ENCODE results near the gene PSMD9. TPM values are rescaled to one million over a fixed set of nuclear protein-coding genes. Genes with fewer than 3 reads are reported as not detected.
"Not testable (repeated sequence)": the region's sequence is repeated elsewhere in the genome, so short reads cannot be mapped to it uniquely, and the experiment has no call there.

Gene PSMD9
- total RNA-seq, 2 donors from 2014 or later: 41.4 to 50.9 TPM

DNA sequence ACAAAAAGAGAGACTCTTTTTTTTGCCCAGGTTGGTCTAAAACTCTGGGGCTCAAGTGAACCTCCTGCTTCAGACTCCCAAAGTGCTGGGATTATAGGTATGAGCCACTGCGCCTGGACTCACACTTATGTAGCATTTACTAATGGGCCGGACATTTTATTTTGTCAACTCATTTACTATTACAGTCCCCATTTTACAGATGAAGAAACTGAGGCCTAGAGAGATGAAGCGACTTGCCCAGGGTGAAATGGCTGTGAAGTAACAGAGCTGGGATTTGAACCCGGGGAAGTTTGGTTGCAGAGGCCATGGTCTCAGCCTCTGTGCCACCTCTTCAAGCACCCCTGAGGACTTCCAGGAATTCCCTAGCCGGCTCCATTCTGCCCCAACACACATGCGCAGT, 39.4 kb upstream of the PSMD9 start:
- H3K27me3 Mint-ChIP-seq (ENCODE audit: insufficient read depth): no peaks in the 10 kb centered on the region
- no peaks in the 10 kb centered on the region for H3K36me3 Mint-ChIP-seq (ENCODE audit: low read depth)
- WGBS, 2 experiments (ENCODE audit: insufficient coverage in 1 of 2, insufficient read length in 1 of 2): 94 to 100% methylated on average over 5 to 6 of the region's 6 CpGs
- TF ChIP-seq, protein P1, sequence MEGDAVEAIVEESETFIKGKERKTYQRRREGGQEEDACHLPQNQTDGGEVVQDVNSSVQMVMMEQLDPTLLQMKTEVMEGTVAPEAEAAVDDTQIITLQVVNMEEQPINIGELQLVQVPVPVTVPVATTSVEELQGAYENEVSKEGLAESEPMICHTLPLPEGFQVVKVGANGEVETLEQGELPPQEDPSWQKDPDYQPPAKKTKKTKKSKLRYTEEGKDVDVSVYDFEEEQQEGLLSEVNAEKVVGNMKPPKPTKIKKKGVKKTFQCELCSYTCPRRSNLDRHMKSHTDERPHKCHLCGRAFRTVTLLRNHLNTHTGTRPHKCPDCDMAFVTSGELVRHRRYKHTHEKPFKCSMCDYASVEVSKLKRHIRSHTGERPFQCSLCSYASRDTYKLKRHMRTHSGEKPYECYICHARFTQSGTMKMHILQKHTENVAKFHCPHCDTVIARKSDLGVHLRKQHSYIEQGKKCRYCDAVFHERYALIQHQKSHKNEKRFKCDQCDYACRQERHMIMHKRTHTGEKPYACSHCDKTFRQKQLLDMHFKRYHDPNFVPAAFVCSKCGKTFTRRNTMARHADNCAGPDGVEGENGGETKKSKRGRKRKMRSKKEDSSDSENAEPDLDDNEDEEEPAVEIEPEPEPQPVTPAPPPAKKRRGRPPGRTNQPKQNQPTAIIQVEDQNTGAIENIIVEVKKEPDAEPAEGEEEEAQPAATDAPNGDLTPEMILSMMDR (conservative IDR thresholded peaks at IDR 0.05): no peak
- DNase-seq: no peak
- no peak overlapping the region for H3K27ac ChIP-seq (ENCODE audit: low read depth, low read length)
- no peak overlapping the region for H3K4me3 ChIP-seq (ENCODE audit: low read length)
- no peaks in the 10 kb centered on the region for H3K4me1 ChIP-seq (ENCODE audit: control insufficient read depth, insufficient read depth, low read length)
- no peak overlapping the region for H3K4me3 Mint-ChIP-seq
- H3K36me3 ChIP-seq (ENCODE audit: control insufficient read depth, insufficient read depth, low read length): no peaks in the 10 kb centered on the region
- no peak overlapping the region for H3K27ac Mint-ChIP-seq
- H3K9ac ChIP-seq (ENCODE audit: extremely low read depth, low read length, poor library complexity, severe bottlenecking): no peak overlapping the region
- H3K4me1 Mint-ChIP-seq: no peaks in the 10 kb centered on the region
- H3K9me3 Mint-ChIP-seq: no peaks in the 10 kb centered on the region
- H3K27me3 ChIP-seq (ENCODE audit: control insufficient read depth, insufficient read depth, low read length, poor library complexity, severe bottlenecking): no peaks in the 10 kb centered on the region
- no peaks in the 10 kb centered on the region for H3K9me3 ChIP-seq (ENCODE audit: control insufficient read depth, low read length)

DNA sequence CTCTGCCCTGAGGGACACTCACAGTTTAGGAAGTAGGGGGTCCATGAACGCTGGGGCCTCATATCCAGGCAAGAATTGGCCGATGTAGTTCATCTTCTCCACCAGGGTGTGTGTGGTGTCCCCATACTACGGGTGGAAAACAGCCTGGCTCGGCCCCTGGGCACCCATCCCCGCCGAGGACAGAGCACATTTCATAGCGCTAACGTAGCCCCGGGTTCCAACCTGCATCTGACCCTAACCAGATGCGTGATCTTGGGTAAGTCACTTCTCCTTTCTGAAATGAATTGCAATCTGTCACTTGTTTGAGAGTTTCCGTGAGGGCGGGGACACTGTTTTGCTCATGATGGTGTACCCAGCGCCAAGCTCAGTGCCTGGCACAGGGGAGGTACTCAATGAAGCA, 38.9 kb upstream of the PSMD9 start:
- WGBS, 2 experiments (ENCODE audit: insufficient coverage in 1 of 2, insufficient read length in 1 of 2): 86 to 88% methylated on average over 11 to 13 of the region's 13 CpGs
- H3K36me3 ChIP-seq (ENCODE audit: control insufficient read depth, insufficient read depth, low read length): no peaks in the 10 kb centered on the region
- H3K27me3 ChIP-seq (ENCODE audit: control insufficient read depth, insufficient read depth, low read length, poor library complexity, severe bottlenecking): no peaks in the 10 kb centered on the region
- no peaks in the 10 kb centered on the region for H3K4me1 ChIP-seq (ENCODE audit: control insufficient read depth, insufficient read depth, low read length)
- TF ChIP-seq, protein P1 (conservative IDR thresholded peaks at IDR 0.05): peak; percentile 33
- no peaks in the 10 kb centered on the region for H3K9me3 Mint-ChIP-seq
- H3K4me3 Mint-ChIP-seq: no peak overlapping the region
- H3K27ac Mint-ChIP-seq: no peak overlapping the region
- no peaks in the 10 kb centered on the region for H3K9me3 ChIP-seq (ENCODE audit: control insufficient read depth, low read length)
- no peaks in the 10 kb centered on the region for H3K36me3 Mint-ChIP-seq (ENCODE audit: low read depth)
- H3K4me1 Mint-ChIP-seq: no peaks in the 10 kb centered on the region
- H3K9ac ChIP-seq (ENCODE audit: extremely low read depth, low read length, poor library complexity, severe bottlenecking): no peak overlapping the region
- no peaks in the 10 kb centered on the region for H3K27me3 Mint-ChIP-seq (ENCODE audit: insufficient read depth)
- DNase-seq: peak; percentile 61
- H3K4me3 ChIP-seq (ENCODE audit: low read length): no peak overlapping the region
- no peak overlapping the region for H3K27ac ChIP-seq (ENCODE audit: low read depth, low read length)

DNA sequence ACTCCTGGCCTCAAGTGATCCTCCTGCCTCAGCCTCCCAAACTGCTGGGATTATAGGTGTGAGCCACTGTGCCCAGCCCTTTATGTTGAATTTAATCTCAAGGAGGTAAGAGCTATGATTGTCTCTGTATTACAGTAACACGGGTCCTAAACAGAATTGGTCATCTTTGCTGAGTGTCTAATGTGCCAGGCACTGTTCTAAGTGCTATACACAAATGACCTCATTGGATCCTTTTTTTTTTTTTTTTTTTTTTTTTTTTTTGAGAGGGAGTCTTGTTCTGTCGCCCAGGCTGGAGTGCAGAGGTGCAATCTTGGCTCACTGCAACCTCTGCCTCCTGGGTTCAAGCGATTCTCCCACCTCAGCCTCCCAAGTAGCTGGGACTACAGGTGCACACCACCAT, 36.2 kb upstream of the PSMD9 start:
- not testable (repeated sequence) for H3K27me3 ChIP-seq (ENCODE audit: control insufficient read depth, insufficient read depth, low read length, poor library complexity, severe bottlenecking); H3K9ac ChIP-seq (ENCODE audit: extremely low read depth, low read length, poor library complexity, severe bottlenecking); H3K27ac Mint-ChIP-seq; H3K27me3 Mint-ChIP-seq (ENCODE audit: insufficient read depth); H3K4me1 Mint-ChIP-seq; H3K36me3 Mint-ChIP-seq (ENCODE audit: low read depth); H3K36me3 ChIP-seq (ENCODE audit: control insufficient read depth, insufficient read depth, low read length); H3K9me3 ChIP-seq (ENCODE audit: control insufficient read depth, low read length); H3K27ac ChIP-seq (ENCODE audit: low read depth, low read length); H3K9me3 Mint-ChIP-seq; H3K4me3 Mint-ChIP-seq; H3K4me3 ChIP-seq (ENCODE audit: low read length); DNase-seq; H3K4me1 ChIP-seq (ENCODE audit: control insufficient read depth, insufficient read depth, low read length)
- WGBS, 2 experiments (ENCODE audit: insufficient coverage in 1 of 2, insufficient read length in 1 of 2): 0 to 63% methylated on average over 1 to 3 of the region's 3 CpGs

Measured in endodermal cell (in vitro differentiated cells).